ENCODE measurements around the gene SMIM24. TPM values are rescaled to one million over a fixed set of nuclear protein-coding genes. Genes with fewer than 3 reads are reported as not detected.

The SMIM24 gene
- total RNA-seq, 1 experiment from 2014 or later, result not detected

- Histone ChIP-seq H3K36me3 (peaks cover 83% of the 10 kb centered on the region), H3K9me3 (replicated peaks) (no peaks in the 10 kb centered on the region), H3K27ac (no peak overlapping the region), H3K4me1 (replicated peaks) (peaks cover under 1% of the 10 kb centered on the region; the same call in 1 of the 2 replicates), H3K27me3 (replicated peaks) (no peaks in the 10 kb centered on the region), H3K4me3 (no peak overlapping the region)
- DNase-seq (ENCODE audit: low read depth in 1 of 2, low spot score in 2 of 2), result no peak
These were observed 40.1 kb upstream of the SMIM24 start for GRCh38 chr19:3520166-3521103.

GRCh38 chr19:3519126-3519525, 38.8 kb upstream of the SMIM24 start:
- H3K4me3 ChIP-seq, result no peak overlapping the region
- no peaks in the 10 kb centered on the region for H3K9me3 ChIP-seq (replicated peaks)
- H3K36me3 ChIP-seq, result peaks cover 84% of the 10 kb centered on the region

GRCh38 chr19:3518659-3519058, 38.3 kb upstream of the SMIM24 start:
- H3K27ac ChIP-seq, result no peak overlapping the region
- H3K4me3 ChIP-seq, result no peak overlapping the region
- no peaks in the 10 kb centered on the region for H3K27me3 ChIP-seq (replicated peaks)
- no peaks in the 10 kb centered on the region for H3K9me3 ChIP-seq (replicated peaks)
- peaks cover 18% of the 10 kb centered on the region for H3K4me1 ChIP-seq (replicated peaks)
- no peak for DNase-seq (ENCODE audit: low read depth in 1 of 2, low spot score in 2 of 2)
- peaks cover 84% of the 10 kb centered on the region for H3K36me3 ChIP-seq

More at GRCh38 chr19:3519126-3519525, 38.8 kb upstream of the SMIM24 start:
- H3K4me1 ChIP-seq (replicated peaks), result peaks cover 13% of the 10 kb centered on the region
- no peaks in the 10 kb centered on the region for H3K27me3 ChIP-seq (replicated peaks)
- DNase-seq (ENCODE audit: low read depth in 1 of 2, low spot score in 2 of 2), result no peak
- H3K27ac ChIP-seq, result no peak overlapping the region

GRCh38 chr19:3518255-3518654, 37.9 kb upstream of the SMIM24 start:
- DNase-seq (ENCODE audit: low read depth in 1 of 2, low spot score in 2 of 2), result no peak
- H3K9me3 ChIP-seq (replicated peaks), result no peaks in the 10 kb centered on the region
- H3K27ac ChIP-seq, result no peak overlapping the region
- H3K27me3 ChIP-seq (replicated peaks), result no peaks in the 10 kb centered on the region
- no peak overlapping the region for H3K4me3 ChIP-seq
- peaks cover 22% of the 10 kb centered on the region for H3K4me1 ChIP-seq (replicated peaks)
- peaks cover 84% of the 10 kb centered on the region for H3K36me3 ChIP-seq

GRCh38 chr19:3517638-3518037, 37.3 kb upstream of the SMIM24 start:
- Histone ChIP-seq H3K9me3 (replicated peaks) (no peaks in the 10 kb centered on the region), H3K4me1 (replicated peaks) (peaks cover 26% of the 10 kb centered on the region), H3K4me3 (no peak overlapping the region), H3K27me3 (replicated peaks) (no peaks in the 10 kb centered on the region), H3K36me3 (peaks cover 82% of the 10 kb centered on the region), H3K27ac (no peak overlapping the region)
- DNase-seq (ENCODE audit: low read depth in 1 of 2, low spot score in 2 of 2), result no peak

GRCh38 chr19:3516675-3517207, 36.4 kb upstream of the SMIM24 start:
- no peak overlapping the region for H3K27ac ChIP-seq
- H3K9me3 ChIP-seq (replicated peaks), result no peaks in the 10 kb centered on the region
- H3K4me3 ChIP-seq, result no peak overlapping the region
- H3K4me1 ChIP-seq (replicated peaks), result peaks cover 26% of the 10 kb centered on the region
- no peaks in the 10 kb centered on the region for H3K27me3 ChIP-seq (replicated peaks)
- H3K36me3 ChIP-seq, result peaks cover 82% of the 10 kb centered on the region
- no peak for DNase-seq (ENCODE audit: low read depth in 1 of 2, low spot score in 2 of 2)

- Histone ChIP-seq H3K4me3 (no peak overlapping the region), H3K4me1 (replicated peaks) (peaks cover 26% of the 10 kb centered on the region), H3K36me3 (peaks cover 82% of the 10 kb centered on the region), H3K27me3 (replicated peaks) (no peaks in the 10 kb centered on the region), H3K27ac (no peak overlapping the region), H3K9me3 (replicated peaks) (no peaks in the 10 kb centered on the region)
- no peak for DNase-seq (ENCODE audit: low read depth in 1 of 2, low spot score in 2 of 2)
These were observed 35.6 kb upstream of the SMIM24 start for GRCh38 chr19:3515891-3516422.

- Histone ChIP-seq H3K4me3 (no peak overlapping the region), H3K9me3 (replicated peaks) (no peaks in the 10 kb centered on the region), H3K27me3 (replicated peaks) (no peaks in the 10 kb centered on the region), H3K27ac (no peak overlapping the region), H3K36me3 (peaks cover 82% of the 10 kb centered on the region), H3K4me1 (replicated peaks) (peaks cover 31% of the 10 kb centered on the region)
- DNase-seq (ENCODE audit: low read depth in 1 of 2, low spot score in 2 of 2), result no peak
These were observed 34.6 kb upstream of the SMIM24 start for GRCh38 chr19:3514930-3515329.

- H3K4me3 ChIP-seq, result no peak overlapping the region
- no peak for DNase-seq (ENCODE audit: low read depth in 1 of 2, low spot score in 2 of 2)
- H3K27ac ChIP-seq, result no peak overlapping the region
- no peaks in the 10 kb centered on the region for H3K9me3 ChIP-seq (replicated peaks)
- peaks cover 82% of the 10 kb centered on the region for H3K36me3 ChIP-seq
- H3K4me1 ChIP-seq (replicated peaks), result peaks cover 45% of the 10 kb centered on the region
- no peaks in the 10 kb centered on the region for H3K27me3 ChIP-seq (replicated peaks)
These were observed 33.2 kb upstream of the SMIM24 start for GRCh38 chr19:3513229-3514140.

- Histone ChIP-seq H3K9me3 (replicated peaks) (no peaks in the 10 kb centered on the region), H3K4me3 (no peak overlapping the region), H3K27ac (no peak overlapping the region), H3K4me1 (replicated peaks) (peaks cover 50% of the 10 kb centered on the region), H3K27me3 (replicated peaks) (no peaks in the 10 kb centered on the region), H3K36me3 (peaks cover 82% of the 10 kb centered on the region)
- DNase-seq (ENCODE audit: low read depth in 1 of 2, low spot score in 2 of 2), result no peak
These were observed 32.4 kb upstream of the SMIM24 start for GRCh38 chr19:3512562-3513228.

GRCh38 chr19:3511506-3512251, 31.4 kb upstream of the SMIM24 start:
- no peaks in the 10 kb centered on the region for H3K27me3 ChIP-seq (replicated peaks)
- H3K27ac ChIP-seq, result no peak overlapping the region
- DNase-seq (ENCODE audit: low read depth in 1 of 2, low spot score in 2 of 2), result no peak
- H3K4me3 ChIP-seq, result no peak overlapping the region
- no peaks in the 10 kb centered on the region for H3K9me3 ChIP-seq (replicated peaks)
- H3K36me3 ChIP-seq, result peaks cover 84% of the 10 kb centered on the region
- H3K4me1 ChIP-seq (replicated peaks), result peaks cover 56% of the 10 kb centered on the region

GRCh38 chr19:3510727-3511126, 30.4 kb upstream of the SMIM24 start:
- H3K4me3 ChIP-seq, result no peak overlapping the region
- H3K27me3 ChIP-seq (replicated peaks), result no peaks in the 10 kb centered on the region
- no peaks in the 10 kb centered on the region for H3K9me3 ChIP-seq (replicated peaks)
- H3K36me3 ChIP-seq, result peaks cover 81% of the 10 kb centered on the region
- DNase-seq (ENCODE audit: low read depth in 1 of 2, low spot score in 2 of 2), result no peak
- no peak overlapping the region for H3K27ac ChIP-seq
- peaks cover 57% of the 10 kb centered on the region for H3K4me1 ChIP-seq (replicated peaks)

Data from SJSA1 (cell line).